GM12878 (cell line): ENCODE results near the gene SH2D7. TPM values are rescaled to one million over a fixed set of nuclear protein-coding genes. Genes with fewer than 3 reads are reported as not detected.

Experiments used
- ATAC-seq: fragments of 200-7000 bp; cut with Tn5 transposase; 3 replicates; pipeline ENCODE4 v1.9.1; 2020; ENCODE audit warnings: mild to moderate bottlenecking, moderate library complexity
- BruUV-seq: library from RNA; stranded (reverse); fragments of 400-500 nt; replicated peaks from 2 replicates; lab custom pipeline; 2021; lab: Mats Ljungman, UMichigan
- CTCF ChIA-PET: fragments of 300-600 bp; sonication (Branson Sonifier 250); formaldehyde crosslinking; extraction: SDS; loops from one replicate; lab custom pipeline; 2021; ENCODE audit warnings: inconsistent platforms; lab: Yijun Ruan, JAX
- POLR2A ChIA-PET: fragments of 350-600 bp; formaldehyde crosslinking; extraction: SDS; loops from one replicate; lab custom pipeline; 2021; ENCODE audit warnings: inconsistent platforms; lab: Charles Lee
- RAD21 ChIA-PET: fragments of 300-600 bp; sonication (Branson Sonifier 250); formaldehyde crosslinking; loops from one replicate; lab custom pipeline; 2023; ENCODE audit warnings: antibody characterized with exemption; ENCODE audit not compliant: unreplicated experiment; lab: Charles Lee
- SMC1A ChIA-PET: fragments of 300-600 bp; sonication (Branson Sonifier 250); formaldehyde crosslinking; loops from one replicate; lab custom pipeline; 2023; ENCODE audit not compliant: unreplicated experiment, uncharacterized antibody; lab: Charles Lee
- DNase-seq: peaks from one replicate; pipeline ENCODE4 v3.0.0-alpha.2; 2011; ENCODE audit warnings: low read depth, low spot score
- FAIRE-seq: peaks from 3 replicates; lab custom pipeline; 2011; peaks lifted over from hg19 to GRCh38; lab: Jason Lieb, UNC
- H2AFZ ChIP-seq: 2 replicates; pipeline ENCODE4 v1.6.0; 2011; ENCODE audit warnings: low read depth, low read length, control low read depth; ENCODE audit not compliant: control insufficient read depth
- H3K27ac ChIP-seq: 2 replicates; pipeline ENCODE4 v1.5.1; 2011; ENCODE audit warnings: control low read depth; ENCODE audit not compliant: control insufficient read depth, insufficient read depth
- H3K27me3 ChIP-seq, 2 experiments: replicated peaks in 1 of 2; 2 replicates each; pipeline versions ENCODE4 v1.6.0 to v1.6.1; 2011; ENCODE audit warnings: low read length in 1 of 2; ENCODE audit not compliant: control insufficient read depth in 2 of 2, insufficient read depth in 2 of 2
- H3K36me3 ChIP-seq, 2 experiments: 2 replicates each; pipeline ENCODE4 v1.5.1; 2011; ENCODE audit warnings: low read length in 1 of 2; ENCODE audit not compliant: control insufficient read depth in 2 of 2, insufficient read depth in 2 of 2
- H3K4me1 ChIP-seq: 2 replicates; pipeline ENCODE4 v1.6.1; 2011; ENCODE audit warnings: mild to moderate bottlenecking, low read length, moderate library complexity, mixed read lengths; ENCODE audit not compliant: control insufficient read depth, insufficient read depth
- H3K4me2 ChIP-seq: 2 replicates; pipeline ENCODE4 v1.6.0; 2011; ENCODE audit warnings: control low read depth; ENCODE audit not compliant: control insufficient read depth, insufficient read depth
- H3K4me3 ChIP-seq: fragments of 200-600 bp; sonication (generic); 2 replicates; pipeline ENCODE4 v1.5.1; 2016
- H3K79me2 ChIP-seq: 2 replicates; pipeline ENCODE4 v1.6.0; 2011; ENCODE audit warnings: low read length; ENCODE audit not compliant: control insufficient read depth, insufficient read depth
- H3K9ac ChIP-seq: 2 replicates; pipeline ENCODE4 v1.8.0; 2011; ENCODE audit warnings: low read length, control low read depth, mixed read lengths; ENCODE audit not compliant: control insufficient read depth, insufficient read depth
- H3K9me3 ChIP-seq: replicated peaks from 3 replicates; pipeline ENCODE4 v1.5.1; 2011; ENCODE audit warnings: mild to moderate bottlenecking, low read length; ENCODE audit not compliant: control insufficient read depth, insufficient read depth
- H4K20me1 ChIP-seq: 2 replicates; pipeline ENCODE4 v1.6.0; 2011; ENCODE audit not compliant: control insufficient read depth, insufficient read depth
- ATF7 ChIP-seq: fragments of 450-650 bp; IDR thresholded peaks from 2 replicates; pipeline ENCODE4 v1.6.1; 2016; ENCODE audit warnings: low read depth, mild to moderate bottlenecking
- CEBPB ChIP-seq, 2 experiments: fragments of 150-350 bp in 1 of 2; IDR thresholded peaks; 2 replicates each; pipeline ENCODE4 v1.6.1; 2012 to 2014; ENCODE audit warnings: low read depth in 2 of 2, low read length in 2 of 2, borderline replicate concordance in 1 of 2, inconsistent platforms in 1 of 2
- IKZF2 ChIP-seq, 2 experiments: fragments of 450-650 bp; IDR thresholded peaks; 2 replicates each; pipeline ENCODE4 v1.6.1; 2017; ENCODE audit warnings: mild to moderate bottlenecking in 2 of 2, moderate library complexity in 2 of 2
- MAX ChIP-seq: IDR thresholded peaks from 2 replicates; pipeline ENCODE4 v1.6.1; 2012; ENCODE audit warnings: low read depth, low read length, improper control_type of control experiment
- POLR2AphosphoS5 ChIP-seq: IDR thresholded peaks from 2 replicates; pipeline ENCODE4 v1.6.1; 2011; ENCODE audit warnings: mild to moderate bottlenecking, low read length, inconsistent platforms
- SMC3 ChIP-seq: IDR thresholded peaks from 2 replicates; pipeline ENCODE4 v1.6.1; 2011; ENCODE audit warnings: low read length, improper control_type of control experiment, borderline replicate concordance
- TCF7 ChIP-seq: IDR thresholded peaks from 2 replicates; pipeline ENCODE4 v1.6.1; 2014; ENCODE audit warnings: antibody characterized with exemption, borderline replicate concordance
- ZNF687 ChIP-seq: fragments of 450-650 bp; IDR thresholded peaks from 2 replicates; pipeline ENCODE4 v1.6.1; 2017; ENCODE audit warnings: mild to moderate bottlenecking, moderate library complexity
- WGBS: methylation state at CpG from one replicate; pipeline ENCODE4 v1.1.6; 2016; ENCODE audit warnings: low lambda C conversion rate; ENCODE audit not compliant: insufficient replicate concordance, insufficient coverage; ENCODE audit errors: missing lambda C conversion rate; 5-methylcytosine and 5-hydroxymethylcytosine counted together
- in situ Hi-C: fragments of 300-500 bp; cut with MboI; formaldehyde crosslinking; loops from 9 replicates; pipeline ENCODE4 v1.14.3; 2018; ENCODE audit warnings: mixed read lengths
- intact Hi-C: fragments of 100-400 bp; cut with micrococcal nuclease; formaldehyde crosslinking; loops from one replicate; pipeline ENCODE4 v1.14.2; 2022; ENCODE audit not compliant: unreplicated experiment
- polyA plus RNA-seq, 11 experiments: library from polyadenylated mRNA; depleted of rRNA in 4 of 11; unstranded in 6 of 11; stranded (reverse) in 5 of 11; fragments of >200 nt; fragmentation: Nextera tagmentation in 4 of 11; fragmentation: Illumina TruSeq in 1 of 11; extraction: Ambion mirVana in 4 of 11; extraction: Trizol in 1 of 11; gene quantifications; 1 replicate in 1 of 11; 2 replicates in 10 of 11; pipeline versions ENCODE4 v1.2.1 to v1.2.3, GENCODE V29; 2011 to 2016; ENCODE audit warnings: inconsistent platforms in 2 of 11, missing spikeins in 2 of 11, low read depth in 1 of 11
- total RNA-seq, 4 experiments: library from RNA; depleted of rRNA in 3 of 4; stranded (reverse); fragments of >200 nt in 3 of 4; fragmentation: Illumina TruSeq in 1 of 4; extraction: Trizol in 1 of 4; gene quantifications; 2 replicates each; pipeline versions ENCODE4 v1.2.1 to v1.2.3, GENCODE V29; 2013 to 2021

The SH2D7 gene
- total and polyA plus RNA-seq, 10 of the 15 experiments (the other 5 are each of a cell fraction or from before 2014, with no cell fraction given) = 0.04 to 0.06 TPM; not detected in 8

GRCh38 chr15:78045189-78045588 is 47.2 kb upstream of the SH2D7 start:
- in situ Hi-C loops = no loop called here
- H3K4me1 ChIP-seq = peaks cover 38% of the 10 kb centered on the region

More at GRCh38 chr15:78045189-78045588, 47.2 kb upstream of the SH2D7 start:
- no peak overlapping the region for H3K4me3 ChIP-seq
- no peak overlapping the region for H2AFZ ChIP-seq
- CTCF ChIA-PET = interaction anchor here (0.8 to 1.3 kb wide), 9 partner anchors 8 to 135 kb away, joined by 3 to 6 read pairs (median 4); no protein-coding TSS in a partner anchor
- SMC1A ChIA-PET = interaction anchor here (0.8 to 14.4 kb wide), 9 partner anchors 9 to 63 kb away, joined by 3 to 305 read pairs (median 5); no protein-coding TSS in a partner anchor
- H3K9me3 ChIP-seq = no peaks in the 10 kb centered on the region
- no peaks in the 10 kb centered on the region for H3K27me3 ChIP-seq
- no peak overlapping the region for H3K9ac ChIP-seq
- H3K36me3 ChIP-seq = peaks cover 0 to 24% of the 10 kb centered on the region in 2 experiments
- H3K27ac ChIP-seq = no peak overlapping the region
- 100% methylated on average over 1 of the region's 1 CpG for WGBS
- H3K79me2 ChIP-seq = peaks cover 16% of the 10 kb centered on the region
- RAD21 ChIA-PET = interaction anchor here (1.0 to 1.9 kb wide), 7 partner anchors 10 to 63 kb away, joined by 3 to 17 read pairs (median 4); no protein-coding TSS in a partner anchor
- ATAC-seq (no peak), DNase-seq (no peak), FAIRE-seq (no peak)
- H3K4me2 ChIP-seq = no peak overlapping the region
- POLR2A ChIA-PET = interaction anchor here (1.0 to 1.4 kb wide), 4 partner anchors 9 to 31 kb away, joined by 3 to 5 read pairs (median 4); no protein-coding TSS in a partner anchor
- intact Hi-C loops = no loop called here
- TF ChIP-seq ZNF687 = no peak
- TF ChIP-seq ATF7 = no peak
- TF ChIP-seq POLR2AphosphoS5 = no peak
- TF ChIP-seq MAX = no peak
- TF ChIP-seq CEBPB (IDR thresholded peaks at IDR 0.05; ENCODE audit: borderline replicate concordance in 1 of 2, low read depth in 2 of 2, low read length in 2 of 2) = no peak
- no peak for TF ChIP-seq TCF7
- no peak for TF ChIP-seq IKZF2 (IDR thresholded peaks at IDR 0.05)
- no peak for TF ChIP-seq SMC3
- H4K20me1 ChIP-seq = no peaks in the 10 kb centered on the region
- no TSS peak for BruUV-seq
